Right ventricle myocardium inferior (tissue), 1 donor: ENCODE results near the gene UBE3D. TPM values are rescaled to one million over a fixed set of nuclear protein-coding genes. Genes with fewer than 3 reads are reported as not detected.
"Not testable (repeated sequence)": the region's sequence is repeated elsewhere in the genome, so short reads cannot be mapped to it uniquely, and the experiment has no call there.

Experiments
- ATAC-seq: fragments of 200-7000 bp; cut with Tn5 transposase; one replicate; pipeline ENCODE4 v1.9.1; 2020; ENCODE audit warnings: mild to moderate bottlenecking, moderate library complexity
- DNase-seq: peaks from one replicate; pipeline ENCODE4 v3.0.0; 2021; ENCODE audit errors: missing footprints
- intact Hi-C: fragments of 100-400 bp; cut with DNase I; formaldehyde crosslinking; loops from one replicate; pipeline ENCODE4 v1.11.0; 2022
- total RNA-seq: library from RNA; stranded (reverse); fragmentation: NEBNext Ultra II Directional; extraction: Animal tissue kit (Norgen Biotek cat#: 25700); gene quantifications from one replicate; pipeline ENCODE4 v1.2.1, GENCODE V29; 2021
- donor health status: DM: no; HTN: yes; CAD: no; lungs with severe emphysema.

UBE3D gene
- total RNA-seq, 1 donor from 2014 or later: 2.3 TPM

DNA sequence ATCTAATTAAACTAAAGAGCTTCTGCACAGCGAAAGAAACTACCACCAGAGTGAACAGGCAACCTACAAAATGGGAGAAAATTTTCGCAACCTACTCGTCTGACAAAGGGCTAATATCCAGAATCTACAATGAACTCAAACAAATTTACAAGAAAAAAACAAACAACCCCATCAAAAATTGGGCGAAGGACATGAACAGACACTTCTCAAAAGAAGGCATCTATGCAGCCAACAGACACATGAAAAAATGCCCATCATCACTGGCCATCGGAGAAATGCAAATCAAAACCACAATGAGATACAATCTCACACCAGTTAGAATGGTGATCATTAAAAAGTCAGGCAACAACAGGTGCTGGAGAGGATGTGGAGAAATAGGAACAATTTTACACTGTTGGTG lies 209.6 kb downstream of the UBE3D start:
- ATAC-seq, intact Hi-C loops, DNase-seq: not testable (repeated sequence)

DNA sequence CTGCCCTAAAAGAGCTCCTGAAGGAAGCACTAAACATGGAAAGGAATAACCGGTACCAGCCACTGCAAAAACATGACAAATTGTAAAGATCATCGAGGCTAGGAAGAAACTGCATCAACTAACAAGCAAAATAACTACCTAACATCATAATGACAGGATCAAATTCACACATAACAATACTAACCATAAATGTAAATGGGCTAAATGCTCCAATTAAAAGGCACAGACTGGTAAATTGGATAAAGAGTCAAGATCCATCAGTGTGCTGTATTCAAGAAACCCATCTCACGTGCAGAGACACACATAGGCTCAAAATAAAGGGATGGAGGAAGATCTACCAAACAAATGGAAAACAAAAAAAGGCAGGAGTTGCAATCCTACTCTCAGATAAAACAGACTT lies 212.7 kb downstream of the UBE3D start:
- intact Hi-C loops, ATAC-seq, DNase-seq: not testable (repeated sequence)

DNA sequence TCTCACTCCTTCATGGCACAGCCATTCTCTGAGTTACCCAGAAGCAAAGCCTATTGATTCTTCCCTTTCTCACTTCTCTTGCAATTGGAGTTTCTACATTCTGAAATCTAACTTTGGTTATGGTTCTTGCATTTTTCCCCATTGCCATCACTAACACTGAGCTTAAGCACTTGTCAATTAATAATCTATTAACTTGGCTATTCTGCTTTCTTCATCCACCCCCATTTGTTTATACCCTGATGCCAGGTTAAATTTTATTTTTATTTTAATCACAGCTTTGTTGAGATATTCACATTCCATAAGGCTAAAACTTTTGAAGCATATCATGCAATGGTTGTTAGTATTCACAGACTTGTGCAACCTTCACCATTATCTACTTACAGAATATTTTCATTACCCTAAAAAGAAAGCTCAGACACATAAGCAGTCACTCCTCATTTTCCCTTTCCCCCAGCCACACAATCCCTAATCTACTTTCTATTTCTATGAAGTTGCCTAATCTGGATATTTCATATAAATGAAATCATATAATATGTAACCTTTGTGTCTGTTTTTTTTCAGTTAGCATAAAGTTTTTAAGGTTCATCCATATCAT lies 222.3 kb downstream of the UBE3D start:
- ATAC-seq (no peak), DNase-seq (no peak)
- intact Hi-C loops: no loop called here

DNA sequence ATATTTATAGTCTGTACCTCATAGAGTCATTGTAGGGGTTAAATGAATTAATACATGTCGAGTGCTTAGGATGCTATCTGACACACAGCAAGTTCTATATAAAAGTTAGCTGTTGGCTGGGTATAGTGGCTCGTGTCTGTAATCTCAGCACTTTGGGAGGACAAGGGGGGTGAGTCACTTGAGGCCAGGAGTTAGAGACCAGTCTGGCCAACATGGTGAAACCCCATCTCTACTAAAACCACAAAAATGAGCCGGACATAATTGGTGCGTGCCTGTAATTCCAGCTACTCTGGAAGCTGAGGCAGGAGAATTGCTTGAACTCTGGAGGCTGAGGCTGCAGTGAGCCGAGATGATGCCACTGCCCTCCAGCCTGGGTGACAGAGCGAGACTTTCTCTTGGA lies 222.9 kb downstream of the UBE3D start:
- intact Hi-C loops: no loop called here
- ATAC-seq: no peak

More for the DNA sequence above, 222.9 kb downstream of the UBE3D start:
- no peak for DNase-seq

Other genes with a start within 250 kb of the UBE3D start
- 13.4 TPM for gene DOP1A, start 1.8 kb upstream of the UBE3D start, total RNA-seq
- 12.7 TPM for gene PGM3, start 127.4 kb upstream of the UBE3D start, total RNA-seq
- gene RWDD2A, start 127.5 kb upstream of the UBE3D start, total RNA-seq: 2.4 TPM